ENCODE data around the gene SNAI1.
"Not testable (repeated sequence)": the region's sequence is repeated elsewhere in the genome, so short reads cannot be mapped to it uniquely, and the experiment has no call there.

Gene SNAI1

GRCh38 chr20:50009521-50010454 is 27.0 kb downstream of the SNAI1 start:
- H3K9ac ChIP-seq (ENCODE audit: low read length), result peak overlapping the region; percentile 18
- H3K4me1 ChIP-seq (ENCODE audit: control insufficient read depth, low read depth, low read length), result no peaks in the 10 kb centered on the region
- H3K36me3 ChIP-seq (ENCODE audit: control insufficient read depth, low read depth, low read length), result no peaks in the 10 kb centered on the region
- H3K27me3 ChIP-seq (ENCODE audit: control insufficient read depth, insufficient read depth, low read length), result peaks cover 15% of the 10 kb centered on the region
- H3K4me3 ChIP-seq (ENCODE audit: low read length), result peak overlapping the region; percentile 46
- H3K27ac ChIP-seq (ENCODE audit: low read length), result no peak overlapping the region
- no peaks in the 10 kb centered on the region for H3K9me3 ChIP-seq (ENCODE audit: control insufficient read depth, low read depth, low read length)

- peaks cover 15% of the 10 kb centered on the region for H3K27me3 ChIP-seq (ENCODE audit: control insufficient read depth, insufficient read depth, low read length)
- not testable (repeated sequence) for H3K9ac ChIP-seq (ENCODE audit: low read length); H3K4me3 ChIP-seq (ENCODE audit: low read length); H3K36me3 ChIP-seq (ENCODE audit: control insufficient read depth, low read depth, low read length); H3K27ac ChIP-seq (ENCODE audit: low read length); H3K4me1 ChIP-seq (ENCODE audit: control insufficient read depth, low read depth, low read length); H3K9me3 ChIP-seq (ENCODE audit: control insufficient read depth, low read depth, low read length)
Observed at GRCh38 chr20:50011597-50011996, 28.8 kb downstream of the SNAI1 start.

- H3K9ac ChIP-seq (ENCODE audit: low read length), result no peak overlapping the region
- no peak overlapping the region for H3K27ac ChIP-seq (ENCODE audit: low read length)
- H3K4me1 ChIP-seq (ENCODE audit: control insufficient read depth, low read depth, low read length), result peaks cover 3% of the 10 kb centered on the region
Observed at GRCh38 chr20:50012282-50013263, 29.8 kb downstream of the SNAI1 start.

GRCh38 chr20:50013976-50014375 is 31.2 kb downstream of the SNAI1 start:
- Histone ChIP-seq H3K9ac (ENCODE audit: low read length) (no peak overlapping the region), H3K27me3 (ENCODE audit: control insufficient read depth, insufficient read depth, low read length) (peaks cover 15% of the 10 kb centered on the region), H3K4me1 (ENCODE audit: control insufficient read depth, low read depth, low read length) (peaks cover 3% of the 10 kb centered on the region), H3K4me3 (ENCODE audit: low read length) (no peak overlapping the region), H3K9me3 (ENCODE audit: control insufficient read depth, low read depth, low read length) (no peaks in the 10 kb centered on the region), H3K27ac (ENCODE audit: low read length) (no peak overlapping the region), H3K36me3 (ENCODE audit: control insufficient read depth, low read depth, low read length) (no peaks in the 10 kb centered on the region)

More at GRCh38 chr20:50012282-50013263, 29.8 kb downstream of the SNAI1 start:
- no peak overlapping the region for H3K4me3 ChIP-seq (ENCODE audit: low read length)
- H3K36me3 ChIP-seq (ENCODE audit: control insufficient read depth, low read depth, low read length), result no peaks in the 10 kb centered on the region
- H3K27me3 ChIP-seq (ENCODE audit: control insufficient read depth, insufficient read depth, low read length), result peaks cover 15% of the 10 kb centered on the region
- no peaks in the 10 kb centered on the region for H3K9me3 ChIP-seq (ENCODE audit: control insufficient read depth, low read depth, low read length)

- H3K4me3 ChIP-seq (ENCODE audit: low read length), result no peak overlapping the region
- H3K27me3 ChIP-seq (ENCODE audit: control insufficient read depth, insufficient read depth, low read length), result peaks cover 10% of the 10 kb centered on the region
- no peak overlapping the region for H3K27ac ChIP-seq (ENCODE audit: low read length)
- H3K36me3 ChIP-seq (ENCODE audit: control insufficient read depth, low read depth, low read length), result no peaks in the 10 kb centered on the region
- no peaks in the 10 kb centered on the region for H3K9me3 ChIP-seq (ENCODE audit: control insufficient read depth, low read depth, low read length)
- peaks cover 3% of the 10 kb centered on the region for H3K4me1 ChIP-seq (ENCODE audit: control insufficient read depth, low read depth, low read length)
- no peak overlapping the region for H3K9ac ChIP-seq (ENCODE audit: low read length)
Observed at GRCh38 chr20:50014570-50015562, 32.1 kb downstream of the SNAI1 start.

GRCh38 chr20:50015636-50015992 is 32.8 kb downstream of the SNAI1 start:
- Histone ChIP-seq H3K9me3 (ENCODE audit: control insufficient read depth, low read depth, low read length) (no peaks in the 10 kb centered on the region), H3K4me3 (ENCODE audit: low read length) (no peak overlapping the region), H3K4me1 (ENCODE audit: control insufficient read depth, low read depth, low read length) (peaks cover 3% of the 10 kb centered on the region), H3K9ac (ENCODE audit: low read length) (no peak overlapping the region), H3K27ac (ENCODE audit: low read length) (no peak overlapping the region), H3K27me3 (ENCODE audit: control insufficient read depth, insufficient read depth, low read length) (peaks cover 5% of the 10 kb centered on the region), H3K36me3 (ENCODE audit: control insufficient read depth, low read depth, low read length) (no peaks in the 10 kb centered on the region)

- H3K4me3 ChIP-seq (ENCODE audit: low read length), result no peak overlapping the region
- H3K27ac ChIP-seq (ENCODE audit: low read length), result no peak overlapping the region
- H3K9me3 ChIP-seq (ENCODE audit: control insufficient read depth, low read depth, low read length), result no peaks in the 10 kb centered on the region
- H3K36me3 ChIP-seq (ENCODE audit: control insufficient read depth, low read depth, low read length), result no peaks in the 10 kb centered on the region
- H3K27me3 ChIP-seq (ENCODE audit: control insufficient read depth, insufficient read depth, low read length), result no peaks in the 10 kb centered on the region
- H3K4me1 ChIP-seq (ENCODE audit: control insufficient read depth, low read depth, low read length), result peaks cover 3% of the 10 kb centered on the region
- H3K9ac ChIP-seq (ENCODE audit: low read length), result no peak overlapping the region
Observed at GRCh38 chr20:50015993-50016770, 33.4 kb downstream of the SNAI1 start.

- Histone ChIP-seq H3K9ac (ENCODE audit: low read length) (no peak overlapping the region), H3K27ac (ENCODE audit: low read length) (no peak overlapping the region), H3K4me1 (ENCODE audit: control insufficient read depth, low read depth, low read length) (peaks cover 3% of the 10 kb centered on the region), H3K9me3 (ENCODE audit: control insufficient read depth, low read depth, low read length) (no peaks in the 10 kb centered on the region), H3K36me3 (ENCODE audit: control insufficient read depth, low read depth, low read length) (no peaks in the 10 kb centered on the region), H3K27me3 (ENCODE audit: control insufficient read depth, insufficient read depth, low read length) (no peaks in the 10 kb centered on the region), H3K4me3 (ENCODE audit: low read length) (no peak overlapping the region)
Observed at GRCh38 chr20:50017160-50017559, 34.4 kb downstream of the SNAI1 start.

- H3K9me3 ChIP-seq (ENCODE audit: control insufficient read depth, low read depth, low read length), result no peaks in the 10 kb centered on the region
- H3K4me3 ChIP-seq (ENCODE audit: low read length), result no peak overlapping the region
- H3K27ac ChIP-seq (ENCODE audit: low read length), result no peak overlapping the region
- H3K4me1 ChIP-seq (ENCODE audit: control insufficient read depth, low read depth, low read length), result peaks cover 3% of the 10 kb centered on the region
- no peaks in the 10 kb centered on the region for H3K36me3 ChIP-seq (ENCODE audit: control insufficient read depth, low read depth, low read length)
- no peak overlapping the region for H3K9ac ChIP-seq (ENCODE audit: low read length)
- H3K27me3 ChIP-seq (ENCODE audit: control insufficient read depth, insufficient read depth, low read length), result no peaks in the 10 kb centered on the region
Observed at GRCh38 chr20:50017576-50018248, 34.9 kb downstream of the SNAI1 start.
